Mucosa of descending colon (tissue), 3 donors: ENCODE results near the gene FNDC1. TPM values are rescaled to one million over a fixed set of nuclear protein-coding genes. Genes with fewer than 3 reads are reported as not detected.
A peak's percentile ranks its signal among the peaks of the same experiment; 100 is the strongest.
"Not testable (repeated sequence)": the region's sequence is repeated elsewhere in the genome, so short reads cannot be mapped to it uniquely, and the experiment has no call there.

Source experiments
- ATAC-seq: fragments of 200-7000 bp; cut with Tn5 transposase; one replicate; pipeline ENCODE4 v1.9.1; 2020; ENCODE audit warnings: mild to moderate bottlenecking, moderate library complexity
- DNase-seq, 3 donors: peaks; one replicate each; pipeline ENCODE4 v3.0.0-alpha.2; 2020
- H3K36me3 ChIP-seq: fragments of 200-600 bp; one replicate; pipeline ENCODE4 v1.8.0; 2021; ENCODE audit warnings: low read depth, mild to moderate bottlenecking
- H3K4me1 ChIP-seq: fragments of 200-600 bp; one replicate; pipeline ENCODE4 v1.8.0; 2021; ENCODE audit warnings: low read depth, mild to moderate bottlenecking
- H3K4me3 ChIP-seq: fragments of 200-600 bp; one replicate; pipeline ENCODE4 v1.8.0; 2021; ENCODE audit warnings: mild to moderate bottlenecking
- H3K9me3 ChIP-seq: fragments of 200-600 bp; one replicate; pipeline ENCODE4 v1.8.0; 2021; ENCODE audit warnings: mild to moderate bottlenecking
- intact Hi-C, 2 donors: fragments of 100-400 bp; cut with DNase I in 1 of 2; cut with micrococcal nuclease in 1 of 2; formaldehyde crosslinking; loops; one replicate each; pipeline versions ENCODE4 v1.11.0 to v1.11.1; 2022; cut with DNase I, micrococcal nuclease
- long read RNA-seq, 2 donors: library from polyadenylated mRNA; unstranded; transcript quantifications; one replicate each; pipeline ENCODE4 v2.0.0, GENCODE V29; 2019 to 2021
- total RNA-seq, 3 donors: library from RNA; stranded (reverse); fragmentation: NEBNext Ultra II Directional in 2 of 3; extraction: Animal tissue kit (Norgen Biotek cat#: 25700) in 2 of 3; gene quantifications; one replicate each; pipeline versions ENCODE4 v1.2.1 to v1.2.4, GENCODE V29; 2021 to 2023
- TF ChIP-seq, protein P1 (sequence below): fragments of 200-600 bp; IDR thresholded peaks from one replicate; pipeline ENCODE4 v1.8.0; 2022; ENCODE audit warnings: antibody characterized with exemption, mild to moderate bottlenecking
- donor health status: DM: no; HTN: no; CAD: no; lungs with moderate emphysema.
- donor health status: DM: no; HTN: no; CAD: no.
- donor health status: DM: no; HTN: yes; CAD: no.

The FNDC1 gene
- 1 to 10 TPM in 1 of 3 donors, under 1 TPM in 2; 0.64 to 6.6 (median 0.89) TPM for total RNA-seq
- long read RNA-seq, donor 1: 0 reads
- long read RNA-seq, donor 2: 0 reads

DNA sequence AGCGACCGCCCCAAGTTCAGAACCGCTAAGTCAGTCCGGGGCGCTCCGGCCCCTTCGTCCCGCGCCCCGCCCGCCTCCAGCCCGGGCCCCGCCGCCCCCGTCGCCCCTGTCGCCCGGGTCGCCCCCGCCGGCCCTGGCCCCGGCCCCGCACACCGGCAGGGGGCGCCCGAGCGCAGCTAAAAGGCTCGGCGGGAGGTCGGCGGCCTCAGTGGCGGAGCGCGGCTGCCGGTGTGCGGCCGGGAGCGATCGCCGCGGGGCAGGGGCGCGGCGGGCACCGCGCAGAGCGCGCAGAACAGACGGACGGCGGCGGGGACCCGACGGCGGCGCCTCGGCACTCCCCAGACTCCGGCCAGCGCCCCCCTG, at the start of gene FNDC1:
TSS of gene FNDC1 (plus strand) at position 208 of the 363 bp plus-strand sequence. CDS start 197 bp downstream, outside the sequence.
- Histone ChIP-seq H3K4me1 (peaks cover 7% of the 10 kb centered on the region), H3K36me3 (no peaks in the 10 kb centered on the region), H3K9me3 (no peaks in the 10 kb centered on the region), H3K4me3 (no peak within 1 kb of the TSS)
- ATAC-seq (peak; percentile 56), DNase-seq (peak in 2 of 3 donors; percentile 23 to 54)
- TF ChIP-seq, protein P1, sequence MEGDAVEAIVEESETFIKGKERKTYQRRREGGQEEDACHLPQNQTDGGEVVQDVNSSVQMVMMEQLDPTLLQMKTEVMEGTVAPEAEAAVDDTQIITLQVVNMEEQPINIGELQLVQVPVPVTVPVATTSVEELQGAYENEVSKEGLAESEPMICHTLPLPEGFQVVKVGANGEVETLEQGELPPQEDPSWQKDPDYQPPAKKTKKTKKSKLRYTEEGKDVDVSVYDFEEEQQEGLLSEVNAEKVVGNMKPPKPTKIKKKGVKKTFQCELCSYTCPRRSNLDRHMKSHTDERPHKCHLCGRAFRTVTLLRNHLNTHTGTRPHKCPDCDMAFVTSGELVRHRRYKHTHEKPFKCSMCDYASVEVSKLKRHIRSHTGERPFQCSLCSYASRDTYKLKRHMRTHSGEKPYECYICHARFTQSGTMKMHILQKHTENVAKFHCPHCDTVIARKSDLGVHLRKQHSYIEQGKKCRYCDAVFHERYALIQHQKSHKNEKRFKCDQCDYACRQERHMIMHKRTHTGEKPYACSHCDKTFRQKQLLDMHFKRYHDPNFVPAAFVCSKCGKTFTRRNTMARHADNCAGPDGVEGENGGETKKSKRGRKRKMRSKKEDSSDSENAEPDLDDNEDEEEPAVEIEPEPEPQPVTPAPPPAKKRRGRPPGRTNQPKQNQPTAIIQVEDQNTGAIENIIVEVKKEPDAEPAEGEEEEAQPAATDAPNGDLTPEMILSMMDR: no peak
- intact Hi-C loops: no loop called here

DNA sequence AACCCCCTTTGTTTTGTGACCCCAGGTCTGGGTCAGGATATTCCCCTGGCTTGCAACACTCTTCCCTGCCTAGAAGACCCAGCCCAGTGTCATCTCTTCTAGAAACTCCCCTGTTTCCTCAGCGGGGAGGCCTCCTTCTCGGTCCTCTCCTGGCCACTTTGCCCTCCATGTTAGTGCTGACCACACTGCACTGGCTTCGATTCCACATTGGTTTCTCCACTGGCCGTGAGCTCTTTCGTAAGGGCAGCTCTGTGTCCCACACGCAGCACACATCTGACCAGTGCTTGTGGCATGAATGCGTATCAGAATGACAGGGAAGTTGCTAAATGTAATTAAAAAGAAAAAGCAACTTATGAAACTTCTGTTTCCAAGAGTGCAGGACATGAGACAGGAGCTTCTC, 49.4 kb upstream of the FNDC1 start:
- TF ChIP-seq, protein P1: no peak
- intact Hi-C loops: no loop called here
- DNase-seq (no peak), ATAC-seq (peak; percentile 27)
- Histone ChIP-seq H3K36me3 (no peaks in the 10 kb centered on the region), H3K9me3 (no peaks in the 10 kb centered on the region), H3K4me1 (no peaks in the 10 kb centered on the region), H3K4me3 (no peak overlapping the region)

DNA sequence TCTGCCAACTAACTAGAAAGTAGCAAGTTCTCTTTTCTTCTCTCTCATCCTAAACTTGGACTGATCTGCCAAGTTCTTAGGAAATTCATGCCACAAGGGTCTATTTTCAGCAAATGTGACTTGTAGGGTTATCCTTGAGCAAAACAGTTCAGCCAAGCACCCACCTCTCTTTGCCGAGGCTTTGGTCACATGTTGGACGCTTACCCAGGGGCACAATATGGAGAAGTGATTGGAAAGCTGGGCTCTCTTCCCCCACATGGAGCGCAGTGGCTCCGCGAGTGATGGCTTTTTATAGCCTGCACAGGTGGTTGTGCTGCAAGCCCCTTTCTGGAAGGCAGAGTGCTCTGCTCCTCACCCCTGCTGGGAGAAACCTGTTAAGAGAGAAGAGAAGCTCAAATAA, 47.7 kb upstream of the FNDC1 start:
- ATAC-seq: no peak
- intact Hi-C loops: no loop called here
- Histone ChIP-seq H3K9me3 (no peaks in the 10 kb centered on the region), H3K4me1 (no peaks in the 10 kb centered on the region), H3K36me3 (no peaks in the 10 kb centered on the region), H3K4me3 (no peak overlapping the region)
- DNase-seq: no peak
- TF ChIP-seq, protein P1: no peak

DNA sequence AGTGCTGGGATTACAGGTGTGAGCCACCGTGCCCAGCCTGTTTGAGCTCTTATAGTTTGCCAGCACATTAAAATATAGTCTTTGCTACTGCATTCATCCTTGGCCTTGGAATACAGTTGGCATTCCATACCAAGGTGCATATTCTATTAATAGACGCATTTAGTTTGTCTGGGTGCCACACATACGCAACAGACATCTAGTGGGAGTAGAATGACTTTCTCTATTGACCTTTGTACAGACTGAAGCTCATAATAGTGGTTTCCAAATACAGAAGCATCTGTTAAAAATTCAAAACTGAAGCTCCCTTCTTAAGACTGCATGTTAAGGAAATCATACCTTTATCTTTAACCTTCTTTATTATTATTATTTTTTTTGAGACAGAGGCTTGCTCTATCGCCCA, 46.7 kb upstream of the FNDC1 start:
- DNase-seq (no peak), ATAC-seq (no peak)
- H3K4me1 ChIP-seq: no peaks in the 10 kb centered on the region
- H3K36me3 ChIP-seq: no peaks in the 10 kb centered on the region
- intact Hi-C loops: no loop called here
- no peak overlapping the region for H3K4me3 ChIP-seq
- TF ChIP-seq, protein P1: no peak
- H3K9me3 ChIP-seq: no peaks in the 10 kb centered on the region

DNA sequence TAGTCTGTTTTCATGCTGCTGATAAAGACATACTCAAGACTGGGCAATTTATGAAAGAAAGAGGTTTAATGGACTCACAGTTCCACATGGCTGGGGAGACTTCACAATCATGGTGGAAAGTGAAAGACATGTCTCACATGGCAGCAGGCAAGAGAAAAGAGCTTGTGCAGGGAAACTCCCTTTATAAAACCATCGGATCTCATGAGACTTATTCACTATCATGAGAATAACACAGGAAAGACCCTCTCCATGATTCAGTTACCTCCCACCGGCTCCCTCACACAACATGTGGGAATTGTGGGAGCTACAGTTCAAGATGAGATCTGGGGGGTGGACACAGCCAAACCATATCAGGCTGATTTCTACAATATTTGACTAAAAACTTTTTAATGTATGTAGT, 45.4 kb upstream of the FNDC1 start:
- H3K4me1 ChIP-seq, H3K9me3 ChIP-seq, H3K36me3 ChIP-seq, H3K4me3 ChIP-seq, ATAC-seq, DNase-seq, intact Hi-C loops: not testable (repeated sequence)

DNA sequence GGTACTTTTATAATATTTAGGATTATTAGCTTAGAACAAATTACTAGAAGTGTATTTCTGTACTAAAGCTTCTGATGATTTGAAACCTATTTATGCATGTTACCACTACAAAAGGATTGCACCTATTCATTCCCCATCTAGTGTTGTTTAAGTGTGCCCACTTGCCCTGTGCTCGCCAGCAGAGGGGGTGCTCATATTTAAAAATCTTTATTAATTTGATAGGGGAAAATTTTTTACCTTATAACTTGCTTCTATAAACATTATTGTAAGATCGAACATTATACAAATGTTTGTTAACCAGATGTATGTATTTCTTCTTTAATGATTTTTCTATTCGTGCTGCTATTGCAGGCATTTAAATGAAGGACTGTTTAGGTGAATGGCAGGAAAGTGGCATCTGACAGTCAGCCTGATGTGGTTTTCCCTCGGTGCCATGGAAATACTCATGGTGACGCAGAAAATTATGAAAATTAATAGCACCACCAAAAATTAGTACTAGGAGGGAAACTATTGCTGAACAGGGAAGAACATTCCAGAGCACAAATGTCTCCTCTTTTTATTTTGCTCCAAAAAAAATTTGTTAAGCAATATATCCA, 44.1 kb upstream of the FNDC1 start:
- Histone ChIP-seq H3K4me3 (no peak overlapping the region), H3K4me1 (no peaks in the 10 kb centered on the region), H3K36me3 (no peaks in the 10 kb centered on the region), H3K9me3 (no peaks in the 10 kb centered on the region)
- ATAC-seq (no peak), DNase-seq (no peak)
- TF ChIP-seq, protein P1: no peak
- intact Hi-C loops: no loop called here
